Measurements from ENCODE around the gene KCNH1.

The KCNH1 gene

DNA sequence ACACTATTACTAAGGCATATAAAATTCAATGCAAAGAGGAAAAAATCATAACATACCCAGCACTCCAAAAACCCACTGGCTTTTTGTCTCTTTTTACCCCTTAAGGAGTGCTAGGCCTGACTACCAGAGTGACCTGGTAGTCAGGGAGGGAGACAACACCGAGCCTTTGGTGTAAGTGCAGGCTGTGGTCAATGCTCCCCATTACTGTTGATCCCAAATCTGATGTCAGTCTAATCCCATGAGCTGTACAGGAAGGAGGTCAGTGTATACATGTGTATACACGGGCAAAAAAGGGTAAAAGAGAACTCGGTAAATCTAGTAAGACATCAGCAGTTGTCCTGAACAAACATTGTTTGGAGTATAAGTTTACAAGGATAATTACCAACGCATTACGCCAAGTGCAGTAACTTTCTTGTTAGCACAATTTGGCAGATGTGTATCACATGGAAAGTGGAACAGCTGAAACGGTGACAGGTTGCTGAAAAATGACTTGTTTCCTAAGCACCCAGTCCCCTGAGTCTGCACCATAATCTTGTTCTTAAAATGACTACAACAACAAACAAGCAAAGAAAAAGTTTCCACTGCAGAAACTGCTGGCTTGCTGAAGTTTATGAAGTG lies 217.9 kb downstream of the KCNH1 start:
- DNase-seq = no peak

GRCh38 chr1:210912752-210913151 lies 221.2 kb downstream of the KCNH1 start:
- no peak for DNase-seq

- DNase-seq = no peak
These were observed 223.8 kb downstream of the KCNH1 start for GRCh38 chr1:210910020-210910575.

DNA sequence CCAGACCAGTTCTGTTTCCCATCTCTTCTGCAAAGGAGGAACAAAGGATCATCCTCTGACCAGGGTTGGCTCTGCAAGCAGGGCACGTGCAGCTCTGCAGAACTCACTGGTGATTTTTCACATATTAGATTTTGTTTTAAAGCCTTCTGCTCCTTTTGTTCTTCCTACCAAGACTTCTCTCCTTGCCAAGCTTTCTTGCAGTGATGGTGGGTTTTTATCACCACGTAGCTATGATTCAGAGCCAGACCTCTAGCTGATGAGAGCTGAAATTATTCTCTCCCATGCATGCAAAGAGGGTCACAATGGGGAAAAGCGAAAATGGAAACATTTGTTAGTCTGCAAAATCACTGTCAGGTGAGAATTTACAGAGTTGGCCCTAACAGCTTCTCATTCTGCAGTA lies 225.2 kb downstream of the KCNH1 start:
- no peak for DNase-seq

DNA sequence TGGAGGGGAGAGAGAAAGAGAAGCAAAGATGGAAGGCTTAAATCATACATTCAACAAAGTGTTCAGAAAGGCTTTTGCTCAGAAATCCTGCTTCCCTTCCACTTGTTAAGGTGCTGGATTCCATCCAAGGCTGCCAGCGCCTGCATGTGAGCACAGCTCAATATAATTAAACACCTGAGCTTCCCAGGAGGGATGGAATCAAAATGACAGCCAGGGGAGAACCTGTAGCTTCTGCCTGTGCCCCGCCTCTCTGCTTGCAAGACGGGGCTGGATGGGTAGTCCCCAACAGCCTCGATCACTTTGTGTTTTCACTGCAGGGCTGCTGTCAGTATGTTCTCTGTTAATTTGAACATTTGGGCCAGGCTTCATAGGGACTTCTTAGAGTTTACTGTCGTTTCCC lies 225.7 kb downstream of the KCNH1 start:
- no peak for DNase-seq

GRCh38 chr1:210907251-210907805 lies 226.6 kb downstream of the KCNH1 start:
- no peak for DNase-seq

DNA sequence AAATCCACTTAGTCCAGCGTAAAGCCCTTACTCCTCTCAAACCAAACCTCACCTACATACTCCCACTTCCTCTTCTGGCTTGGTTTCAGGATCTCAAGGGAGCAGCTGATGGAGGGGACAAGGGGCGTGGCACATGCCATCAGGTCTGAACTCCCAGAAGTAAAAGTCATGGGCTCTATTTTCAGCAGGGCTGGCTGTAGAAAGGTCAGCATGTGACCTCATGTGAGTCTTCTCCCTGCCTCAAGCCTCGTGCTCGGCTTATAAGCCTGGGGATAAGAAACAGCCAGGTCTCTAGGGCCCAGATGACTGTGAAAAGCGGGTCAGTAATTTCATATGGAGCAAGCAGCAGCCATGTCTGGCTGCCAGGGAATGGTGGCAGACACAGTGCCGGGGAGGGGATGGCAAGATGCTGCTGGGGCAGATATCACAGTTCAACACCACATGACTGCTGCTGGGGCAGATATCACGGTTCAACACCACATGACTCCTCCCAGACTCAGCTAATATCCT lies 227.9 kb downstream of the KCNH1 start:
- no peak for DNase-seq

- no peak for DNase-seq
These were observed 228.5 kb downstream of the KCNH1 start for GRCh38 chr1:210905365-210905904.

DNA sequence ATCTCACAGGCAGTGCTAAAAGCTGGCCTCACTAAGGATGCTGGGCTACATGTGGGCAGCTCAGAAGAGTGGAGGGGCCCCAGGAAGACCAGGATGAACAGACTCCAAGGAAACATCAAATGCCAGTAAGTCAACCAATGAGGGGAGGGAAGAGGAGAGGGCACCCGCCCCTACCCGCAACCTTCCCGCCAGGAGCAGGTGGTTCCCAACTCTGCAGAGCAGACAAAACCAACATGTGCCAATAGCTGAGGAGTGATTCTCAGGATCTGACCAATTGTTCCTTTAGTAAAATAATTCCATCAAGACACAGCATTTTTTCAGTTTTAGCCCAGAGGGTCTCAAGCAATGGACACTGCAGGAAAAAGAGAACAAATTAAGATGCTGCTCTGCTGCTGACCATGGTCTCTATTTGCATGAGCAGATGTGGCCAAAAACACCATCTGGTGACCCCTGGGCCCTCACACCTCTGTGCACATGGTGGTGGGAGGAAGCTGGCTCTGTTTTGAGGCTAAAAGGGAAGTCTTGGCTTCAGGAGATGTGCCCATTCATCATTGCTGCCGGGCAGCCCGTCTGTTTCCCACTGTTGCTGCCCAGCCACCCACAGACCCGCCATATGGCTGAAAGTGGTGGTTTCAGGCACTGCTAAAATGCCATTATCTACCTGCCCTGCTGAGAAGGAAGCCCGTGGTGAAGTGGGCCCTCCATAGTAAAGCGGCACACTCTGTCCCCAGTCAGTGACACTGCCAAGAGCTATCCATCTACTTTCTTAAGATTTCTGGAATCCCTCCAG lies 231.8 kb downstream of the KCNH1 start:
- no peak for DNase-seq

DNA sequence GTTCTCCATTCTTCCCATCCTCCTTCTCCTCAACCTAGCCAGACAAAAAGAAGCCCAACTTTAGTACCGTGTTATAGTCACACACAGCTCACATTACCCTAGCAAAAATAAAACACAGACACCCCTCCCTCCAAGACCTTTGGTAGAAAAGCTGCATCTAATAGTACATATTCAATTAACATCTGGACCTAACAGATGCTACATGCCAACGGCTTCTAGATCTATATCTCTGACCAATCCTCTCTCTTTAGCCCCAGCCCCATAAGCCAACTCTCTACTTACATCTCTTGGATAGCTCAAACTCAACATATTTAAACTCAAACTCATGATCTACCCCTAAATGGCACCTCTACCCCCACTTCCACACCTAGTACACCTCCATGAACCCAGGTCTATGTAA lies 233.1 kb downstream of the KCNH1 start:
- DNase-seq = no peak

DNA sequence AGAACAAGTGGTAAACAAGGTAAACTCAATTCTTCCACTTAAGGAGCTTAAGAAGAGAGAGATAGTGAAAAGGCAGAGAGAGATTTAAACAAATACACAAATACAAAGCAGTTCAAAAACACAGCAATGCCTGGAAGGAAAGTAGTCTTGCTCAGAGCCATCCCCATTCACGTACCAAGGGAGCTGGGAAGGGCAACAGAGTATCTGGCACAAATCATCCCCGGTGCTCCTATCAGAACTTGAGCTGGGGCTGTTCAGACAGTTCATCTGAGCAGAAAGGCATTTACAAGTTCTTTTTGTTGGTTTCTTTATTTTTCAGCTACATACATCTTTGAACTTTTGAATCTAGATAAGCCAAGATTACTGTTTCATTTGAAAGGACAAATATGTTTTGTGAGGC lies 233.9 kb downstream of the KCNH1 start:
- DNase-seq = no peak

GRCh38 chr1:210899676-210900075 lies 234.3 kb downstream of the KCNH1 start:
- DNase-seq = no peak

DNA sequence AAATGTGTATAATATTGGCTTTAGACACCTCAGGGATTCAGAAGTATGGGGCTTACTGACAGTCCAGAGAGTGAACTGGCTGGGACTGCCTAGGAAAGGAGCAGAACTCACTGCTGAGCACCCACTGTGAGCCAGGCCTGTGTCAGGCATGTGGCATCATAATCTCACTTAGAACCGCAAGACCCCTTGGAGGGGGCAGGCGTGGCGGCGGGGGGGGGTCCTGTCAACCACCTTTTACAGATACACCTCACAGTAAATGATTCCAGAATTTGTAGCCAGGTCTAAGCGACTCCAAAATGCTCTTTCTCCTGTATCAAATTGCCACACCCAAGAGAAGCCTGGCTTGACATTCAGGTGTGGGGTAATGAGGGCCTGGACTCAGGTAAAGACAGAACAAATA lies 235.5 kb downstream of the KCNH1 start:
- no peak for DNase-seq

GRCh38 chr1:210883821-210884220 lies 250.1 kb downstream of the KCNH1 start:
- no peak for DNase-seq

GRCh38 chr1:210882414-210883221 lies 251.3 kb downstream of the KCNH1 start:
- DNase-seq = no peak

DNA sequence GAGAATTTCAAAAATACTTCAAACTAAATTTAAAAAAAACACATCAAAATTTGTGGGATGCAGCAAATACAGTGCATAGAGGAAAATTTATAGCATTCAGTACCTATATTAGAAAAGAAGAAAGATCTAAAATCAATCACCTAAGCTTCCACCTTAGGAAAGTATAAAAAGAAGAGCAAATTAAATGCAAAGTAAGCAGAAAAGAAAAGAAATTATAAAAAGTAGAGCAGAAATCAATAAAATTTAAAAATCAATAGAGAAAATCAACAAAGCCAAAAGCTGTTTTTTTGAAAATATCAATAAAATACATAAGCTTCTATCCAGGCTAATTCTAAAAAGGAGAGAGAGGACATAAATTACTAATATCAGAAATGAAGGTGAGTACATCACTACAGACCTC lies 255.4 kb downstream of the KCNH1 start:
- no peak for DNase-seq

- DNase-seq = no peak
These were observed 257.7 kb downstream of the KCNH1 start for GRCh38 chr1:210876275-210876674.

DNA sequence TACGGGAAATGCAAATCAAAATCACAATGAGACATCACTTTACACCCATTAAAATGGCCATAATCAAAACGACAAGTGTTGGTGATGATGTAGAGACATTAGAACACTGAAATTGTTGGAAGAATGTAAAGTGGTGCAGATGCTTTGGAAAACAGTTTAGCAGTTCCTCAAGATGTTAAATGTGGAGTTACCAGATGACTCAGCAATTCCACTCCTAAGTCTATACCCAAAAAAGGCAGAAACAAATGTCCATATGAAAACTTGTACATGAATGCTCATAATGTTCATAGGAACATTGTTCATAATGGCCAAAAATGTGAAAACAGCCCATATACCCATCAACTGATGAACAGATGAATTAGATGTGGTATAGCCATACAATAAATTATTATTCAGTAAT lies 267.4 kb downstream of the KCNH1 start:
- DNase-seq = no peak

DNA sequence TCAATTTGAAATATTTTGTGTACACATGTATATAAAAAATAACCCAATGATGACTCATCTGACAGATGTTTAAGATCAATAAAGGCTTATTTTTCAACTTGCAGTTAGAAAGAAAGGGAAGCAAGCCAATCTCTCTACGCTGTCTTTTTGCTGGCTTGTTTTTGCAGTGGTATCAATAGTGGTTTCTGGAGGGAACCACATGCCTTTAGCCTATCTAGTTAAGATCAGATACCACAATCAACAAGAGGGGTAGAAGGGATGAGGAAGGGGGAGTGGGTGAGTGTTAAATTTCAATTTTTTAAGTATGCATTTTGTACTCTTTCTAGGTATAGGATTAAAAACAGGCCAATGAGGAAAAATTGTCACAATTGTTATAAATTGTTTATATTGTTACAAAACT lies 276.2 kb downstream of the KCNH1 start:
- no peak for DNase-seq

GRCh38 chr1:210857146-210857663 lies 276.7 kb downstream of the KCNH1 start:
- DNase-seq = no peak

DNA sequence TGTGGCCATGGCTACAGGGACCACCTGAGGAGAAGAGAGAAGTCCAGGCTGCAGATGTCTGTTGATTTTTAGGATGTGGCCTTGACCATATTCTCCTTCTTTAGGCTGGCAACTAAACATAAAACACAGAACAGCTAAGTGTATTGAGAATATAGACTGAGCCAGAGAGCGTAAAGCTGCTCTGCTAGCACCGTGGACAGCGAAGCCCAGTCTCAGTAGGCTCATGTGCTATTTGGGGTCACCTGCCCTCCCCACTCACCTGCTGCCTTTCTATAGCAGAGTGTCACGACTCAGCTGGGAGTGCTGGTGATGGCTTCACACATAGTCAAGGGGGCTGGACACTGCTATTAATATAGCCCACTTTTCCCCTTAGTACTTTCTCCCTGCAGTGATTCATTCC lies 278.5 kb downstream of the KCNH1 start:
- no peak for DNase-seq

GRCh38 chr1:210853276-210853675 lies 280.7 kb downstream of the KCNH1 start:
- no peak for DNase-seq

- DNase-seq = no peak
These were observed 283.4 kb downstream of the KCNH1 start for GRCh38 chr1:210850556-210850955.

Data from NCI-H2029 (cell line).